K562 (cell line): Measurements from ENCODE around the gene RIC8B. TPM values are rescaled to one million over a fixed set of nuclear protein-coding genes. Genes with fewer than 3 reads are reported as not detected.
A peak's percentile ranks its signal among the peaks of the same experiment; 100 is the strongest.

ENCODE experiments used
- BMI1 ChIP-seq: fragments of 150-350 bp; IDR thresholded peaks from 2 replicates; pipeline ENCODE4 v1.6.1; 2014; ENCODE audit warnings: low read length
- C11orf30 ChIP-seq: fragments of 450-650 bp; IDR thresholded peaks from 2 replicates; pipeline ENCODE4 v1.6.1; 2016; ENCODE audit warnings: low read depth, mild to moderate bottlenecking
- DACH1 ChIP-seq: fragments of 450-650 bp; IDR thresholded peaks from 2 replicates; pipeline ENCODE4 v1.6.1; 2018; ENCODE audit not compliant: partially characterized antibody
- DLX4 ChIP-seq: fragments of 250-450 bp; sonication (Bioruptor Pico); IDR thresholded peaks from 2 replicates; pipeline ENCODE4 v1.6.1; 2021; ENCODE audit warnings: mild to moderate bottlenecking
- MAFG ChIP-seq: fragments of 450-650 bp; conservative IDR thresholded peaks from 2 replicates; pipeline ENCODE4 v1.6.1; 2016; ENCODE audit warnings: missing genetic modification characterization, missing compliant biosample characterization
- MEIS2 ChIP-seq: fragments of 450-650 bp; IDR thresholded peaks from 2 replicates; pipeline ENCODE4 v1.6.1; 2014; ENCODE audit warnings: mild to moderate bottlenecking; ENCODE audit not compliant: partially characterized antibody
- NCOA1 ChIP-seq: fragments of 450-650 bp; IDR thresholded peaks from 2 replicates; pipeline ENCODE4 v1.6.1; 2016; ENCODE audit warnings: low read depth
- RUNX1 ChIP-seq: sonication (generic); IDR thresholded peaks from 2 replicates; pipeline ENCODE4 v1.6.1; 2016; ENCODE audit warnings: antibody characterized with exemption, low read depth
- SMAD3 ChIP-seq: fragments of 450-650 bp; formaldehyde crosslinking; conservative IDR thresholded peaks from 2 replicates; pipeline ENCODE4 v1.4.0; 2020; ENCODE audit warnings: mild to moderate bottlenecking
- TEAD1 ChIP-seq, 2 experiments: fragments of 450-650 bp in 1 of 2; sonication (generic) in 1 of 2; formaldehyde crosslinking; IDR thresholded peaks; 2 replicates each; pipeline versions ENCODE4 v1.4.0 to v1.8.0; 2020 to 2022; ENCODE audit warnings: mild to moderate bottlenecking in 2 of 2, missing genetic modification reagents in 1 of 2
- ZNF311 ChIP-seq: fragments of 250-450 bp; sonication (Bioruptor Pico); IDR thresholded peaks from 2 replicates; pipeline ENCODE4 v1.4.0; 2020; ENCODE audit warnings: mild to moderate bottlenecking, moderate library complexity
- ZNF584 ChIP-seq: fragments of 200-800 bp; sonication (Bioruptor generic); IDR thresholded peaks from 2 replicates; pipeline ENCODE4 v1.6.1; 2016; ENCODE audit warnings: low read depth, mild to moderate bottlenecking, missing genetic modification characterization, missing compliant biosample characterization
- polyA plus RNA-seq, 8 experiments: library from polyadenylated mRNA; depleted of rRNA in 4 of 8; stranded (reverse) in 5 of 8; unstranded in 3 of 8; fragments of >200 nt; fragmentation: Nextera tagmentation in 2 of 8; fragmentation: Illumina TruSeq in 1 of 8; extraction: Ambion mirVana in 2 of 8; extraction: Trizol in 1 of 8; gene quantifications; 2 replicates each; pipeline versions ENCODE4 v1.2.1 to v1.2.3, GENCODE V29; 2011 to 2014; ENCODE audit warnings: inconsistent platforms in 1 of 8, missing spikeins in 1 of 8
- total RNA-seq, 7 experiments: library from RNA; depleted of rRNA in 6 of 7; stranded (reverse); fragments of >200 nt in 6 of 7; fragmentation: Illumina TruSeq in 2 of 7; extraction: Trizol in 2 of 7; gene quantifications; 2 replicates each; pipeline versions ENCODE4 v1.2.1 to v1.2.3, GENCODE V29; 2011 to 2021; ENCODE audit warnings: low replicate concordance in 1 of 7
- TF ChIP-seq, protein P1 (sequence below): sonication (generic); formaldehyde crosslinking; IDR thresholded peaks from 2 replicates; pipeline ENCODE4 v1.8.0; 2022; ENCODE audit warnings: missing genetic modification reagents, mild to moderate bottlenecking, borderline replicate concordance
- TF ChIP-seq, protein P2 (sequence below): IDR thresholded peaks from 2 replicates; pipeline ENCODE4 v1.6.1; 2014; ENCODE audit warnings: antibody characterized with exemption
- TF ChIP-seq, protein P3 (sequence below), 2 experiments: fragments of 450-650 bp in 1 of 2; sonication (generic) in 1 of 2; formaldehyde crosslinking in 1 of 2; IDR thresholded peaks in 1 of 2; conservative IDR thresholded peaks in 1 of 2; 2 replicates each; pipeline versions ENCODE4 v1.6.1 to v1.8.1; 2016 to 2023; ENCODE audit warnings: mild to moderate bottlenecking in 2 of 2, moderate library complexity in 2 of 2, inconsistent platforms in 1 of 2, missing genetic modification reagents in 1 of 2
- TF ChIP-seq, protein P4 (sequence below): fragments of 450-650 bp; formaldehyde crosslinking; IDR thresholded peaks from 2 replicates; pipeline ENCODE4 v1.4.0; 2020; ENCODE audit warnings: mild to moderate bottlenecking, moderate library complexity
- TF ChIP-seq, protein P5 (sequence below): fragments of 250-450 bp; sonication (Bioruptor Pico); IDR thresholded peaks from 2 replicates; pipeline ENCODE4 v1.5.0; 2020; ENCODE audit warnings: mild to moderate bottlenecking
- TF ChIP-seq, protein P6 (sequence below): fragments of 250-450 bp; sonication (Bioruptor Pico); IDR thresholded peaks from 2 replicates; pipeline ENCODE4 v1.5.0; 2020; ENCODE audit warnings: mild to moderate bottlenecking, borderline replicate concordance

RIC8B gene
- total and polyA plus RNA-seq, 9 of the 15 experiments (the other 6 are each of a cell fraction or from before 2014, with no cell fraction given), result 0.92 to 8.1 (median 4.8) TPM

- TF ChIP-seq, protein P1, sequence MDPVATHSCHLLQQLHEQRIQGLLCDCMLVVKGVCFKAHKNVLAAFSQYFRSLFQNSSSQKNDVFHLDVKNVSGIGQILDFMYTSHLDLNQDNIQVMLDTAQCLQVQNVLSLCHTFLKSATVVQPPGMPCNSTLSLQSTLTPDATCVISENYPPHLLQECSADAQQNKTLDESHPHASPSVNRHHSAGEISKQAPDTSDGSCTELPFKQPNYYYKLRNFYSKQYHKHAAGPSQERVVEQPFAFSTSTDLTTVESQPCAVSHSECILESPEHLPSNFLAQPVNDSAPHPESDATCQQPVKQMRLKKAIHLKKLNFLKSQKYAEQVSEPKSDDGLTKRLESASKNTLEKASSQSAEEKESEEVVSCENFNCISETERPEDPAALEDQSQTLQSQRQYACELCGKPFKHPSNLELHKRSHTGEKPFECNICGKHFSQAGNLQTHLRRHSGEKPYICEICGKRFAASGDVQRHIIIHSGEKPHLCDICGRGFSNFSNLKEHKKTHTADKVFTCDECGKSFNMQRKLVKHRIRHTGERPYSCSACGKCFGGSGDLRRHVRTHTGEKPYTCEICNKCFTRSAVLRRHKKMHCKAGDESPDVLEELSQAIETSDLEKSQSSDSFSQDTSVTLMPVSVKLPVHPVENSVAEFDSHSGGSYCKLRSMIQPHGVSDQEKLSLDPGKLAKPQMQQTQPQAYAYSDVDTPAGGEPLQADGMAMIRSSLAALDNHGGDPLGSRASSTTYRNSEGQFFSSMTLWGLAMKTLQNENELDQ (CRISPR knock-in tag), result no peak
- TF ChIP-seq ZNF584 (CRISPR knock-in tag) (no peak), RUNX1 (no peak), NCOA1 (no peak), SMAD3 (CRISPR knock-in tag) (no peak), ZNF311 (CRISPR knock-in tag) (no peak), DLX4 (CRISPR knock-in tag) (no peak), TEAD1 (CRISPR knock-in tag; IDR thresholded peaks at IDR 0.05) (no peak), C11orf30 (no peak), MAFG (no peak), BMI1 (no peak), MEIS2 (peak; percentile 56), DACH1 (no peak)
- TF ChIP-seq, protein P2, sequence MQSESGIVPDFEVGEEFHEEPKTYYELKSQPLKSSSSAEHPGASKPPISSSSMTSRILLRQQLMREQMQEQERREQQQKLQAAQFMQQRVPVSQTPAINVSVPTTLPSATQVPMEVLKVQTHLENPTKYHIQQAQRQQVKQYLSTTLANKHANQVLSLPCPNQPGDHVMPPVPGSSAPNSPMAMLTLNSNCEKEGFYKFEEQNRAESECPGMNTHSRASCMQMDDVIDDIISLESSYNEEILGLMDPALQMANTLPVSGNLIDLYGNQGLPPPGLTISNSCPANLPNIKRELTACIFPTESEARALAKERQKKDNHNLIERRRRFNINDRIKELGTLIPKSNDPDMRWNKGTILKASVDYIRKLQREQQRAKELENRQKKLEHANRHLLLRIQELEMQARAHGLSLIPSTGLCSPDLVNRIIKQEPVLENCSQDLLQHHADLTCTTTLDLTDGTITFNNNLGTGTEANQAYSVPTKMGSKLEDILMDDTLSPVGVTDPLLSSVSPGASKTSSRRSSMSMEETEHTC, result no peak
- TF ChIP-seq, protein P3, sequence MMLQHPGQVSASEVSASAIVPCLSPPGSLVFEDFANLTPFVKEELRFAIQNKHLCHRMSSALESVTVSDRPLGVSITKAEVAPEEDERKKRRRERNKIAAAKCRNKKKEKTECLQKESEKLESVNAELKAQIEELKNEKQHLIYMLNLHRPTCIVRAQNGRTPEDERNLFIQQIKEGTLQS (IDR thresholded peaks at IDR 0.05), result no peak
- TF ChIP-seq, protein P3 (CRISPR knock-in tag; conservative IDR thresholded peaks at IDR 0.05), result no peak
- TF ChIP-seq, protein P4, sequence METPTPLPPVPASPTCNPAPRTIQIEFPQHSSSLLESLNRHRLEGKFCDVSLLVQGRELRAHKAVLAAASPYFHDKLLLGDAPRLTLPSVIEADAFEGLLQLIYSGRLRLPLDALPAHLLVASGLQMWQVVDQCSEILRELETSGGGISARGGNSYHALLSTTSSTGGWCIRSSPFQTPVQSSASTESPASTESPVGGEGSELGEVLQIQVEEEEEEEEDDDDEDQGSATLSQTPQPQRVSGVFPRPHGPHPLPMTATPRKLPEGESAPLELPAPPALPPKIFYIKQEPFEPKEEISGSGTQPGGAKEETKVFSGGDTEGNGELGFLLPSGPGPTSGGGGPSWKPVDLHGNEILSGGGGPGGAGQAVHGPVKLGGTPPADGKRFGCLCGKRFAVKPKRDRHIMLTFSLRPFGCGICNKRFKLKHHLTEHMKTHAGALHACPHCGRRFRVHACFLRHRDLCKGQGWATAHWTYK (CRISPR knock-in tag), result no peak
- TF ChIP-seq, protein P5, sequence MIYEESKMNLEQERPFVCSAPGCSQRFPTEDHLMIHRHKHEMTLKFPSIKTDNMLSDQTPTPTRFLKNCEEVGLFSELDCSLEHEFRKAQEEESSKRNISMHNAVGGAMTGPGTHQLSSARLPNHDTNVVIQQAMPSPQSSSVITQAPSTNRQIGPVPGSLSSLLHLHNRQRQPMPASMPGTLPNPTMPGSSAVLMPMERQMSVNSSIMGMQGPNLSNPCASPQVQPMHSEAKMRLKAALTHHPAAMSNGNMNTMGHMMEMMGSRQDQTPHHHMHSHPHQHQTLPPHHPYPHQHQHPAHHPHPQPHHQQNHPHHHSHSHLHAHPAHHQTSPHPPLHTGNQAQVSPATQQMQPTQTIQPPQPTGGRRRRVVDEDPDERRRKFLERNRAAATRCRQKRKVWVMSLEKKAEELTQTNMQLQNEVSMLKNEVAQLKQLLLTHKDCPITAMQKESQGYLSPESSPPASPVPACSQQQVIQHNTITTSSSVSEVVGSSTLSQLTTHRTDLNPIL, result no peak
- TF ChIP-seq, protein P6, sequence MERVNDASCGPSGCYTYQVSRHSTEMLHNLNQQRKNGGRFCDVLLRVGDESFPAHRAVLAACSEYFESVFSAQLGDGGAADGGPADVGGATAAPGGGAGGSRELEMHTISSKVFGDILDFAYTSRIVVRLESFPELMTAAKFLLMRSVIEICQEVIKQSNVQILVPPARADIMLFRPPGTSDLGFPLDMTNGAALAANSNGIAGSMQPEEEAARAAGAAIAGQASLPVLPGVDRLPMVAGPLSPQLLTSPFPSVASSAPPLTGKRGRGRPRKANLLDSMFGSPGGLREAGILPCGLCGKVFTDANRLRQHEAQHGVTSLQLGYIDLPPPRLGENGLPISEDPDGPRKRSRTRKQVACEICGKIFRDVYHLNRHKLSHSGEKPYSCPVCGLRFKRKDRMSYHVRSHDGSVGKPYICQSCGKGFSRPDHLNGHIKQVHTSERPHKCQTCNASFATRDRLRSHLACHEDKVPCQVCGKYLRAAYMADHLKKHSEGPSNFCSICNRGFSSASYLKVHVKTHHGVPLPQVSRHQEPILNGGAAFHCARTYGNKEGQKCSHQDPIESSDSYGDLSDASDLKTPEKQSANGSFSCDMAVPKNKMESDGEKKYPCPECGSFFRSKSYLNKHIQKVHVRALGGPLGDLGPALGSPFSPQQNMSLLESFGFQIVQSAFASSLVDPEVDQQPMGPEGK (CRISPR knock-in tag), result no peak
Observed at GRCh38 chr12:106839333-106839732, 64.9 kb downstream of the RIC8B start (continued).
